Heart left ventricle (tissue), 16 donors: ENCODE measurements around the gene ZMIZ1. TPM values are rescaled to one million over a fixed set of nuclear protein-coding genes. Genes with fewer than 3 reads are reported as not detected.

Experiments
- ATAC-seq, 4 donors: fragments of 200-7000 bp; cut with Tn5 transposase; one replicate each; pipeline ENCODE4 v1.9.1; 2020 to 2022; ENCODE audit warnings: moderate library complexity in 4 of 4, mild to moderate bottlenecking in 3 of 4, moderate number of reproducible peaks in 1 of 4
- DNase-seq, 5 donors: peaks; one replicate each; pipeline ENCODE4 v3.0.0-alpha.2; 2020
- H3K27ac ChIP-seq, 12 donors: fragments of 200-600 bp; sonication (generic) in 4 of 12; one replicate each; pipeline versions ENCODE4 v1.5.0 to v1.8.0; 2016 to 2022; ENCODE audit warnings: mild to moderate bottlenecking in 2 of 12
- H3K27me3 ChIP-seq, 9 donors: fragments of 200-600 bp; sonication (generic) in 2 of 9; one replicate each; pipeline versions ENCODE4 v1.5.1 to v1.8.0; 2016 to 2022; ENCODE audit warnings: mild to moderate bottlenecking in 3 of 9
- H3K36me3 ChIP-seq, 9 donors: fragments of 200-600 bp; sonication (generic) in 2 of 9; one replicate each; pipeline versions ENCODE4 v1.5.0 to v1.8.0; 2018 to 2022; ENCODE audit warnings: mild to moderate bottlenecking in 2 of 9
- H3K4me1 ChIP-seq, 12 donors: fragments of 200-600 bp; sonication (generic) in 4 of 12; one replicate each; pipeline versions ENCODE4 v1.5.0 to v1.8.0; 2016 to 2022; ENCODE audit warnings: mild to moderate bottlenecking in 3 of 12
- H3K4me3 ChIP-seq, 12 donors: fragments of 200-600 bp; sonication (generic) in 4 of 12; one replicate each; pipeline versions ENCODE4 v1.5.0 to v1.8.0; 2017 to 2022; ENCODE audit warnings: mild to moderate bottlenecking in 9 of 12, moderate library complexity in 4 of 12
- H3K9me3 ChIP-seq, 12 donors: fragments of 200-600 bp; sonication (generic) in 4 of 12; one replicate each; pipeline versions ENCODE4 v1.5.0 to v1.8.0; 2016 to 2022; ENCODE audit warnings: mild to moderate bottlenecking in 1 of 12
- POLR2A ChIP-seq, 2 donors: fragments of 450-650 bp; IDR thresholded peaks; one replicate each; pipeline ENCODE4 v1.6.1; 2017; ENCODE audit warnings: antibody characterized with exemption in 2 of 2, mild to moderate bottlenecking in 2 of 2, moderate library complexity in 2 of 2
- WGBS, 4 donors: extraction: QIAGEN DNeasy Blood & Tissue Kit in 2 of 4; methylation state at CpG; one replicate each; pipeline versions ENCODE4 v1.1.5 to v1.1.7; 2013 to 2018; 5-methylcytosine and 5-hydroxymethylcytosine counted together
- intact Hi-C, 10 donors: fragments of 100-400 bp; cut with DNase I; formaldehyde crosslinking; loops; one replicate each; pipeline versions ENCODE4 v1.11.1 to v1.14.2; 2022
- polyA plus RNA-seq, 2 donors: library from polyadenylated mRNA; stranded (reverse); fragments of 200-250 nt; gene quantifications; one replicate each; pipeline ENCODE4 v1.2.3, GENCODE V29; 2013
- total RNA-seq, 9 donors: library from RNA; depleted of rRNA in 2 of 9; stranded (reverse); fragments of >200 nt in 2 of 9; fragmentation: NEBNext Ultra II Directional in 3 of 9; extraction: Animal tissue kit (Norgen Biotek cat#: 25700) in 3 of 9; gene quantifications; one replicate each; pipeline versions ENCODE4 v1.1.0 to v1.2.4, GENCODE V29; 2016 to 2023
- TF ChIP-seq, protein P1 (sequence below), 12 donors: fragments of 200-600 bp; sonication (generic) in 4 of 12; IDR thresholded peaks; one replicate each; pipeline versions ENCODE4 v1.5.0 to v1.8.0; 2018 to 2022; ENCODE audit warnings: antibody characterized with exemption in 12 of 12, mild to moderate bottlenecking in 5 of 12
- donor health status: ischemic (EF 13 %, LVEDD 7.1; RV severe dilation, severe dysfunction).
- donor health status: healthy with polysubstance abuse.
- donor health status: DM: no; HTN: yes; CAD: no.
- donor health status: DM: no; HTN: no; CAD: no.
- donor health status: ischemic (EF 25% LVEDD 6.9; RV normal size, moderate dysfunction).
- donor health status: ischemic (EF 25% LVEDD 5.7; RV mildly dilated, moderate dysfunction).
- donor health status: healthy.
- donor health status: DM: yes; HTN: yes; CAD: no.
- donor health status: ischemic (EF 35%, LVEDD 5.7; RV mildly dilated, moderate dysfunction).
- donor health status: nonischemic (EF 11% LVEDD 7.7; RV severe dilation, severe dysfunction).
- donor health status: DM: yes; HTN: yes; CAD: no.
- donor health status: PGD.
- donor health status: ischemic (EF 29% LVEDD 5.4; RV normal size, mild dysfunction).
- donor health status: nonischemic (EF 23%, LVEDD 6.1; RV moderate dilation, normal function).

ZMIZ1 gene
- total and polyA plus RNA-seq, 11 donors: 19.7 to 75.4 (median 49.2) TPM

DNA sequence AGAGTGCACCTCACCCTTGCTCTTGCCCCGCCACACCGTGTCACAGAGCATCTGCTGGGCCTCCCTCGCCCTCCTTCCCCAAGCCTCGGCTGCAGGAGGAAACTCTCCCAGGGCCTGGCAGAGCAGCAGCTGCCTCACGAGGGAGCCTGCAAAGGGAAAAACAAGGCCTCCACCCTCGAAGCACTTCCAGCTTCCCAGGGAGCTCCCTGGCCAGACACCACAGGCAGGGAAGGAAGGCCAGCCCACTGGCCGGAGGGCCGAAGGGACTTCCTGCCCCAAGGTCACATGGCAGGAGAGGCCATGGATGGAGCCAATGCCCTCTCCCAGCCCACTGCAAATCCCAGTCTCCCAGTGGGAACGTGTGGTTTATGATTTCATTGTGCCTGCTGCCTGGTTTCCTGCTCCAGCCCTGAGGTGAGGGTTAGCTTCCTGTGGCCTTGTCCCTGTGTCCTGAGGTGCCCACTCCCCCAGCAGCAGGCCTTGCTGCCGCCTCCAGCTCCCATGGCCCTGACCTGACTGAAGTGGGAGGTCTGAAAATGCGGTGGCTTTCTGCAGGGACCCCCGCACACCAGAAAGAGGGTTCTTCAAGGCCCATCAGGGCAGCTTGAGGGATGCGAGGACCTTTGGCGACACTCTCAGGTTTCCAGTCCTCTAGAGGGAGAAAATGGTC lies 178.0 kb downstream of the ZMIZ1 start:
- DNase-seq: peak; percentile 83 to 90 (median 86)

DNA sequence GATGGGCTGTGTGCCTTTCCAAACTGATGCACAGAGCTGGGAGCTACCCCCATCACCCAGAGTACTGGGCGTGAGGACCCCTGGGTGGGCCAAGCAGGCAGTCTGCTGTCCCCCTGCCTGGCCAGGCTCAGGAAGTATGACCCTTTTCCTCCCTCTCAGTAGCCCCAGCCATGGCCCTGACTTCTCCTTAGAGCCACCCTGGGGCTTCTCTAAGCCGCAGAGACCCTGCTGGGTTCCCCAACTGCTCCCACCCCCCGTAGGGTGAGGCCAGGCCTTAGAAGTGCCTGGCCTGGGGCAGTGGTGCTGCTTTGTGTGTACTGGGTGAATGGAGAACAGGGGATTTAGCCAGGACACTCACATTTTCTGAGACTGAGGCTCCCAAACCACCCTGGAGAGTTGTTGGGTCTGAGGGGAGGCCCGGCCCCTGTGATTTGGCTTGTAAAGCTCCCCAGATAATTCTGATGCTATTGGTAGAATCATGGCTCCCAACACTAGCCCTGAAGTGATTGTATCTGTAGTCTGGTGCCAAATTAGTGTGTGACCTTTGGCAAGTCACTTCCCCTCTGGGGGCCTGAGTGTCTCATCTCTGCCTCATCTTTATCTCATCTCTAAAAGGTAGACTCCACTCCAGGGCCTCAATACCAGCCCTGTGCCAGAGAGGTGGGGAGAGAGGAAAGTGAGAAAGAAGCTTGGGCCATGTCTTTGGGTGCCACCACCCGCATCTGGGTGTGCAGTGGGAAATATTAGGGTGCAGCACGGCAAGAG lies 178.8 kb downstream of the ZMIZ1 start:
- Histone ChIP-seq H3K4me3 (no peak overlapping the region), H3K4me1 (peaks cover 27 to 98% (median 81%) of the 10 kb centered on the region in 12 donors), H3K9me3 (no peaks in the 10 kb centered on the region), H3K27ac (peak overlapping the region; percentile 65 to 93 (median 88)), H3K27me3 (no peaks in the 10 kb centered on the region), H3K36me3 (peaks cover 0 to 6% (median 0%) of the 10 kb centered on the region in 9 donors)
- WGBS, 4 donors: 91 to 93% (median 92%) methylated on average over 6 of the region's 6 CpGs
- no peak for TF ChIP-seq POLR2A (IDR thresholded peaks at IDR 0.05)
- TF ChIP-seq, protein P1, sequence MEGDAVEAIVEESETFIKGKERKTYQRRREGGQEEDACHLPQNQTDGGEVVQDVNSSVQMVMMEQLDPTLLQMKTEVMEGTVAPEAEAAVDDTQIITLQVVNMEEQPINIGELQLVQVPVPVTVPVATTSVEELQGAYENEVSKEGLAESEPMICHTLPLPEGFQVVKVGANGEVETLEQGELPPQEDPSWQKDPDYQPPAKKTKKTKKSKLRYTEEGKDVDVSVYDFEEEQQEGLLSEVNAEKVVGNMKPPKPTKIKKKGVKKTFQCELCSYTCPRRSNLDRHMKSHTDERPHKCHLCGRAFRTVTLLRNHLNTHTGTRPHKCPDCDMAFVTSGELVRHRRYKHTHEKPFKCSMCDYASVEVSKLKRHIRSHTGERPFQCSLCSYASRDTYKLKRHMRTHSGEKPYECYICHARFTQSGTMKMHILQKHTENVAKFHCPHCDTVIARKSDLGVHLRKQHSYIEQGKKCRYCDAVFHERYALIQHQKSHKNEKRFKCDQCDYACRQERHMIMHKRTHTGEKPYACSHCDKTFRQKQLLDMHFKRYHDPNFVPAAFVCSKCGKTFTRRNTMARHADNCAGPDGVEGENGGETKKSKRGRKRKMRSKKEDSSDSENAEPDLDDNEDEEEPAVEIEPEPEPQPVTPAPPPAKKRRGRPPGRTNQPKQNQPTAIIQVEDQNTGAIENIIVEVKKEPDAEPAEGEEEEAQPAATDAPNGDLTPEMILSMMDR (IDR thresholded peaks at IDR 0.05): no peak
- ATAC-seq: no peak
- intact Hi-C loops: loop anchor here in 2 of 10 donors (2.0 kb wide), 2 partner anchors 17 to 19 kb away; no protein-coding TSS in a partner anchor
- DNase-seq: no peak

More for the DNA sequence above, 178.0 kb downstream of the ZMIZ1 start:
- peak; percentile 21 to 69 (median 48) for ATAC-seq
- Histone ChIP-seq H3K9me3 (no peaks in the 10 kb centered on the region), H3K27ac (peak overlapping the region; percentile 65 to 93 (median 88)), H3K27me3 (no peaks in the 10 kb centered on the region), H3K36me3 (no peaks in the 10 kb centered on the region), H3K4me1 (peaks cover 28 to 98% (median 81%) of the 10 kb centered on the region in 12 donors), H3K4me3 (peak overlapping the region in 2 of 12 donors; percentile 0 to 73)
- intact Hi-C loops: loop anchor here in 1 of 10 donors (2.0 kb wide), 1 partner anchor 20 kb away; no protein-coding TSS in a partner anchor
- TF ChIP-seq POLR2A (IDR thresholded peaks at IDR 0.05): no peak
- TF ChIP-seq, protein P1 (IDR thresholded peaks at IDR 0.05): peak in 3 of 12 donors; percentile 4 to 37 (median 35)
- WGBS, 4 donors: 26 to 46% (median 39%) methylated on average over 8 to 14 of the region's 14 CpGs

DNA sequence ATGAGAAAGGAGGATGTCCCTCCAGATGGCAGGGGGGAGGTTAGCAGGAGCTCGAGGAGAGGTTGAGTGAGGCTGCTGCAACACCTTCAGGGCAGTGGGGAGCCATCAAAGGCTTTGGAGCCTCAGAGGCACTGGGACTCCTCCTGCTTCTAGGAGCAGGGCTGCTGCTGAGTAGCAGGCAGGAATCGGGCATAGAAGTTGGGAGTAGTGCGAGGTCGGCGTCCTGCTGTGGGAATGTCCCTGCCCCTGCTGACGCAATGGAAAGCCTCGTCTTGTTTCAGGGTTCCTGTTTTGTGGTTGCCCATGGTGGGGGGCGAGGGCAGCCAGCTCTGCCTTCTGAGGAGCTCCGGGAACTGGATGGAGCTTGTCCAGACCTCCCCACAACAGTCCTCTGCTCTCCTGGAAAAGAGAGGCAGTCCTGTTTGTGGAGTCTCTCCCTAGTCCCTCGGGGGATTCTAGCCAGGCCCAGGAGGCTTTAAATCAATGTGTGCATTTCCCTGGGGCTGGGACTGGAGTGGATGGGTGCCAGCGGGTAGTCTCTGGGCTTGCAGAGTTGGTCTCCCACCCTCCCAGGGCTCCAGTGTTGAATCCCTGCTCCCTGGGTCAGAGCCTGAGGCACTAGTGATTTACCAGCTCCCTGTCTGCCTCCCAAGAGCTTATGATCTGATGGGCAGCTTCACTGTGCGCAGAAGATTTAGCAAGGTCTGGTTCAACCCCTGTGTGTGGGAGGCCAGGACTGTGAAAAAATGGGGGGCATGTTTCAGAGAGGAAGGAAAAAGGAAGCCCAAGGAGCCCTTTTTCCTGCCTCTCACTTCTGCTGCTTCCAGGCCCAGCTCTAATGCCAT lies 179.8 kb downstream of the ZMIZ1 start:
- TF ChIP-seq, protein P1 (IDR thresholded peaks at IDR 0.05): no peak
- no peak for TF ChIP-seq POLR2A (IDR thresholded peaks at IDR 0.05)
- ATAC-seq: peak in 1 of 4 donors; percentile 31
- Histone ChIP-seq H3K4me3 (no peak overlapping the region), H3K4me1 (peaks cover 27 to 100% (median 87%) of the 10 kb centered on the region in 12 donors), H3K27me3 (no peaks in the 10 kb centered on the region), H3K9me3 (no peaks in the 10 kb centered on the region), H3K27ac (peak overlapping the region in 11 of 12 donors; percentile 29 to 93 (median 88)), H3K36me3 (peaks cover 0 to 8% (median 0%) of the 10 kb centered on the region in 9 donors)
- intact Hi-C loops: loop anchor here in 1 of 10 donors (2.0 kb wide), 1 partner anchor 16 kb away; no protein-coding TSS in a partner anchor
- WGBS, 4 donors: 54 to 60% (median 58%) methylated on average over 7 to 12 of the region's 12 CpGs
- DNase-seq: peak in 4 of 5 donors; percentile 68 to 79 (median 76)
